Transverse colon (tissue), 4 donors: ENCODE data around the gene COBLL1.

ENCODE experiments used
- POLR2AphosphoS5 ChIP-seq, 3 donors: sonication (generic); formaldehyde crosslinking; IDR thresholded peaks; one replicate each; pipeline ENCODE4 v1.6.1; 2016; ENCODE audit warnings: antibody characterized with exemption in 3 of 3
- TF ChIP-seq, protein P1 (sequence below), 5 experiments: fragments of 200-600 bp in 3 of 5; fragments of 450-650 bp in 2 of 5; sonication (generic) in 3 of 5; IDR thresholded peaks; 1 replicate in 2 of 5; 2 replicates in 3 of 5; pipeline ENCODE4 v1.5.1; 2016 to 2017; ENCODE audit warnings: antibody characterized with exemption in 5 of 5, inconsistent platforms in 3 of 5, mild to moderate bottlenecking in 2 of 5, moderate library complexity in 1 of 5

DNA sequence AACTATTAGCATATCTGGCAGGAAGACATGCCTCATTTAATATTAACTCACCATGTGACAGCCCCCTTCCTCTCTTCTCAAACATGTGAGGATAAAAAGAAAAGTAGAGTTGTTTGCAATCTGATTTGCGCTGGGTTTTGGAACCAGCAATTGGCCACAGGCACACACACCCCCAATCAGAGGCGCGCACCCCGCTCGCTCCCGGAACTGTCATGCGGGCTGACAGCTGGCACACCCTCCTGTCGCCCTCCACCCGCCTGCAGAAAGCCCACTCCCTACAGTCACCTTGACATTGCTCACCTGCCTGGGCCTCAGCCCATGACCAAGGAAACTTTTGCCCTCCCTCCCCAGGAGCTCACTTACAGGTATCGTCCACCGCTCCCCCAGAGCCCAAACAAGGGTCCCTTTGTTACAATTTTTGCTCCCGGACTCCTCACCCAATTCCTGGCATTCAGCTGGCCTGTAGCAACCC lies 1.1 kb downstream of the COBLL1 start:
- TF ChIP-seq, protein P1, sequence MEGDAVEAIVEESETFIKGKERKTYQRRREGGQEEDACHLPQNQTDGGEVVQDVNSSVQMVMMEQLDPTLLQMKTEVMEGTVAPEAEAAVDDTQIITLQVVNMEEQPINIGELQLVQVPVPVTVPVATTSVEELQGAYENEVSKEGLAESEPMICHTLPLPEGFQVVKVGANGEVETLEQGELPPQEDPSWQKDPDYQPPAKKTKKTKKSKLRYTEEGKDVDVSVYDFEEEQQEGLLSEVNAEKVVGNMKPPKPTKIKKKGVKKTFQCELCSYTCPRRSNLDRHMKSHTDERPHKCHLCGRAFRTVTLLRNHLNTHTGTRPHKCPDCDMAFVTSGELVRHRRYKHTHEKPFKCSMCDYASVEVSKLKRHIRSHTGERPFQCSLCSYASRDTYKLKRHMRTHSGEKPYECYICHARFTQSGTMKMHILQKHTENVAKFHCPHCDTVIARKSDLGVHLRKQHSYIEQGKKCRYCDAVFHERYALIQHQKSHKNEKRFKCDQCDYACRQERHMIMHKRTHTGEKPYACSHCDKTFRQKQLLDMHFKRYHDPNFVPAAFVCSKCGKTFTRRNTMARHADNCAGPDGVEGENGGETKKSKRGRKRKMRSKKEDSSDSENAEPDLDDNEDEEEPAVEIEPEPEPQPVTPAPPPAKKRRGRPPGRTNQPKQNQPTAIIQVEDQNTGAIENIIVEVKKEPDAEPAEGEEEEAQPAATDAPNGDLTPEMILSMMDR (IDR thresholded peaks at IDR 0.05): no peak
- TF ChIP-seq POLR2AphosphoS5 (IDR thresholded peaks at IDR 0.05): no peak
